Liver (tissue), 9 donors: ENCODE measurements around the gene FAM13A. TPM values are rescaled to one million over a fixed set of nuclear protein-coding genes. Genes with fewer than 3 reads are reported as not detected.

ENCODE experiments used
- DNase-seq: peaks from one replicate; pipeline ENCODE4 v3.0.0-alpha.2; 2017; ENCODE audit warnings: low spot score
- H3K27ac ChIP-seq, 2 donors: one replicate each; pipeline ENCODE4 v1.7.0; 2013; ENCODE audit warnings: inconsistent platforms in 2 of 2, low read length in 2 of 2, control low read depth in 1 of 2, low read depth in 1 of 2, mild to moderate bottlenecking in 1 of 2
- H3K27me3 ChIP-seq, 4 donors: one replicate each; pipeline versions ENCODE4 v1.6.1 to v1.7.0; 2013; ENCODE audit warnings: low read length in 3 of 4, inconsistent platforms in 1 of 4, mild to moderate bottlenecking in 1 of 4, moderate library complexity in 1 of 4; ENCODE audit not compliant: control insufficient read depth in 4 of 4, insufficient read depth in 4 of 4
- H3K36me3 ChIP-seq, 4 donors: one replicate each; pipeline versions ENCODE4 v1.6.1 to v1.7.0; 2013; ENCODE audit warnings: low read length in 3 of 4, mild to moderate bottlenecking in 3 of 4, low read depth in 1 of 4, moderate library complexity in 1 of 4; ENCODE audit not compliant: control insufficient read depth in 4 of 4, insufficient read depth in 3 of 4
- H3K4me1 ChIP-seq, 4 donors: one replicate each; pipeline versions ENCODE4 v1.6.1 to v1.7.0; 2013; ENCODE audit warnings: low read length in 3 of 4, mild to moderate bottlenecking in 3 of 4, moderate library complexity in 1 of 4; ENCODE audit not compliant: control insufficient read depth in 4 of 4, insufficient read depth in 4 of 4
- H3K4me3 ChIP-seq, 3 donors: one replicate each; pipeline versions ENCODE4 v1.6.1 to v1.7.0; 2013; ENCODE audit warnings: low read length in 3 of 3, control low read depth in 1 of 3, low read depth in 1 of 3, mild to moderate bottlenecking in 1 of 3
- H3K9ac ChIP-seq, 2 donors: one replicate each; pipeline ENCODE4 v1.7.0; 2013; ENCODE audit warnings: low read length in 2 of 2, mild to moderate bottlenecking in 2 of 2, moderate library complexity in 2 of 2, control low read depth in 1 of 2, low read depth in 1 of 2
- H3K9me3 ChIP-seq, 4 donors: one replicate each; pipeline versions ENCODE4 v1.6.1 to v1.7.0; 2013; ENCODE audit warnings: low read length in 3 of 4; ENCODE audit not compliant: control insufficient read depth in 4 of 4
- EGR1 ChIP-seq, 2 donors: IDR thresholded peaks; 2 replicates each; pipeline ENCODE4 v1.6.1; 2016 to 2018; ENCODE audit warnings: antibody characterized with exemption in 2 of 2, low read depth in 2 of 2
- FOXA1 ChIP-seq: IDR thresholded peaks from 2 replicates; pipeline ENCODE4 v1.6.1; 2016; ENCODE audit warnings: antibody characterized with exemption
- FOXA2 ChIP-seq: IDR thresholded peaks from 2 replicates; pipeline ENCODE4 v1.6.1; 2016; ENCODE audit warnings: antibody characterized with exemption
- GABPA ChIP-seq, 2 donors: IDR thresholded peaks in 1 of 2; conservative IDR thresholded peaks in 1 of 2; 2 replicates each; pipeline ENCODE4 v1.6.1; 2016; ENCODE audit warnings: antibody characterized with exemption in 2 of 2, mild to moderate bottlenecking in 1 of 2, moderate library complexity in 1 of 2
- HNF4A ChIP-seq, 2 donors: conservative IDR thresholded peaks; 2 replicates each; pipeline ENCODE4 v1.6.1; 2016; ENCODE audit warnings: antibody characterized with exemption in 2 of 2, mild to moderate bottlenecking in 2 of 2
- HNF4G ChIP-seq: IDR thresholded peaks from 2 replicates; pipeline ENCODE4 v1.6.1; 2016; ENCODE audit warnings: antibody characterized with exemption
- JUND ChIP-seq, 2 donors: IDR thresholded peaks; 2 replicates each; pipeline ENCODE4 v1.6.1; 2016; ENCODE audit warnings: antibody characterized with exemption in 2 of 2
- REST ChIP-seq: IDR thresholded peaks from 2 replicates; pipeline ENCODE4 v1.6.1; 2016; ENCODE audit warnings: antibody characterized with exemption, mild to moderate bottlenecking
- SP1 ChIP-seq: IDR thresholded peaks from 2 replicates; pipeline ENCODE4 v1.6.1; 2018; ENCODE audit warnings: antibody characterized with exemption, mild to moderate bottlenecking
- ZBTB33 ChIP-seq: IDR thresholded peaks from 2 replicates; pipeline ENCODE4 v1.6.1; 2016; ENCODE audit warnings: antibody characterized with exemption
- WGBS: extraction: QIAGEN DNeasy Blood & Tissue Kit; methylation state at CpG from one replicate; pipeline ENCODE4 v1.1.7; 2013; 5-methylcytosine and 5-hydroxymethylcytosine counted together
- polyA plus RNA-seq, 2 donors: library from polyadenylated mRNA; stranded (reverse) in 1 of 2; unstranded in 1 of 2; fragments of 200-250 nt in 1 of 2; fragments of >200 nt in 1 of 2; fragmentation: Nextera tagmentation in 1 of 2; extraction: Ambion mirVana in 1 of 2; gene quantifications; one replicate each; pipeline versions ENCODE4 v1.2.1 to v1.2.3, GENCODE V29; 2013 to 2015
- total RNA-seq, 2 donors: library from RNA; depleted of rRNA; stranded (reverse); fragments of >200 nt; gene quantifications; one replicate each; pipeline ENCODE4 v1.2.3, GENCODE V29; 2014
- donor health status: healthy.
- donor health status: healthy.
- donor health status: healthy.
- donor health status: healthy.
- donor health status: healthy.

The FAM13A gene
- total and polyA plus RNA-seq, 4 donors = 14.9 to 52.9 (median 27.6) TPM

- TF ChIP-seq ZBTB33 = no peak
- TF ChIP-seq HNF4G = no peak
Observed at GRCh38 chr4:88730811-88731210, 326.2 kb downstream of the FAM13A start (continued).

- H3K27ac ChIP-seq = no peak overlapping the region
- H3K27me3 ChIP-seq = no peaks in the 10 kb centered on the region
- 82% methylated on average over 6 of the region's 6 CpGs for WGBS
Observed at GRCh38 chr4:88729146-88729760, 327.7 kb downstream of the FAM13A start.

More at GRCh38 chr4:88729146-88729760, 327.7 kb downstream of the FAM13A start:
- H3K4me1 ChIP-seq = peaks cover 1 to 14% (median 7%) of the 10 kb centered on the region in 4 donors
- no peaks in the 10 kb centered on the region for H3K9me3 ChIP-seq
- H3K9ac ChIP-seq = no peak overlapping the region
- H3K4me3 ChIP-seq = no peak overlapping the region
- no peak for DNase-seq
- TF ChIP-seq HNF4A (conservative IDR thresholded peaks at IDR 0.05) (no peak), FOXA2 (no peak), HNF4G (no peak), FOXA1 (no peak), EGR1 (IDR thresholded peaks at IDR 0.05; ENCODE audit: low read depth in 2 of 2) (no peak), ZBTB33 (no peak), REST (no peak), SP1 (no peak), JUND (IDR thresholded peaks at IDR 0.05) (no peak), GABPA (IDR thresholded peaks at IDR 0.05 in 1 of 2, conservative IDR thresholded peaks at IDR 0.05 in 1 of 2) (no peak)
- peaks cover 9 to 51% (median 38%) of the 10 kb centered on the region in 4 donors for H3K36me3 ChIP-seq
